Measurements from ENCODE around the gene EEF2. TPM values are rescaled to one million over a fixed set of nuclear protein-coding genes. Genes with fewer than 3 reads are reported as not detected.

The EEF2 gene
- 2,318 and 2,351 TPM in 2 replicates for total RNA-seq
- polyA plus RNA-seq, result 1,496 and 1,538 TPM in 2 replicates
- polyA plus RNA-seq (2011; cell fraction: cytosol; rRNA removed), result 1,233 and 1,709 TPM in 2 replicates
- 673 and 729 TPM in 2 replicates for polyA plus RNA-seq (2011; cell fraction: nucleus; rRNA removed)
- polyA plus RNA-seq (2012), result 2,769 and 3,429 TPM in 2 replicates
- polyA minus RNA-seq, result 1,311 and 1,583 TPM in 2 replicates
- polyA minus RNA-seq (2011; cell fraction: cytosol; rRNA and poly(A)+ RNA removed), result 1,714 TPM
- polyA minus RNA-seq (2011; cell fraction: nucleus; rRNA and poly(A)+ RNA removed), result 301 and 535 TPM in 2 replicates
- Bru-seq, nascent RNA, result percentile 96 among the genes with signal in this experiment
- percentile 100 among the genes with signal in this experiment for BruChase-seq, experiment 1, labeled RNA remaining after a 6-hour chase
- BruChase-seq, experiment 2, labeled RNA remaining after a 2-hour chase, result percentile 99 among the genes with signal in this experiment
- long read RNA-seq, transcript EEF2-201 (15 exons, 3,164 nt), result major isoform, 783 of 1,458 reads
- long read RNA-seq, partial matches to known transcripts, result 660 of 1,458 reads
- long read RNA-seq, other reads (novel, unspliced or antisense), result 15 of 1,458 reads

DNA sequence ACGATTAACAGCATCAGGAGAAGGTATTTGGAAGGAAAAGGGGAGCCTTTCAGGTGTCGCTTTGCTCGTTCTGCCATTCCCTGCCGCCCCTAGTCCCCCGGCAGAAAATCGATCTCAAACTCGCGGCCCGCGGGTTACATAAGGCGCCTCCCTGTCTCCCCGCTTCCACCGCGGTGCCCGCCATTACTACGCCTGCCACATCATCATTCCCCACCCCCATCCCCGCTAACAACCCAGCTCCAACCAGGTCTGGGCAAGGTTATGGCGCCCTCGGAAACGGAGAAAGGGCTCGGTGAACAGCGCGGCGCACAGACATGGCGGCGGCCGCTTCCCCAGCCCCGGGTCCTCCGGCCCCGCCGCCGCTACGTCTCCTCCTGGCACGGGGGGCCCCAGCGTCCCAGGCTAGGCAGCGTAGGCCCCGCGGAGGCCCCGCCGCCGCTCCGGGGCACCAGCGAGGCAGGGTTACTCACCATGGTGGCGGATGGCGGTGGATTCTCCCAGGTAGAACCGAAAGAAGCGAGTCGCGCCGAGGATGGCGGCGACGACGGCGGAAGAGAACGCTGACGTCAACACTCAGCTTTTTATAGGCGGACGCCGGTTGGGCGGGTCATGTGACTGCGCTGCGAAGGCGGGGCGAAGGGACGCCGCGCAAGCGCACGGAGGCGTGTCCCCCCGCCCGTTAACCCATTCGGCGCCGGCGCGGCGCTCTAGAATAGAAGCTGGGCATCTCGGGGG, at the start of gene EEF2:
TSS of gene EEF2 (minus strand) at position 556 of the 735 bp plus-strand sequence. CDS start at position 473, 83 bp downstream.
- no peaks in the 10 kb centered on the region for H3K9me1 ChIP-seq (replicated peaks; ENCODE audit: control insufficient read depth, extremely low read depth, insufficient read depth, low read length)
- CTCF ChIA-PET, result interaction anchor here (1.1 to 2.1 kb wide), 6 partner anchors 14 to 217 kb away, joined by 3 to 9 read pairs (median 6); partner anchors contain the start of genes DAPK3 and PIAS4
- peaks cover 52% of the 10 kb centered on the region for H3K79me2 ChIP-seq (ENCODE audit: control insufficient read depth, insufficient read depth, low read length)
- H3K27me3 ChIP-seq (ENCODE audit: control insufficient read depth in 2 of 2, insufficient read depth in 2 of 2, low read length in 2 of 2), result no peaks in the 10 kb centered on the region
- dilution Hi-C loops (cut with MboI; ENCODE audit: extremely low pct_ligation_motif_present, low sequenced_read_pairs), result no loop called here
- H3K4me3 ChIP-seq (replicated peaks in 1 of 3; ENCODE audit: insufficient read depth in 1 of 3, low read depth in 1 of 3, low read length in 3 of 3), result peak within 1 kb of the TSS; percentile 63 to 98 (median 97)
- H4K20me1 ChIP-seq (replicated peaks; ENCODE audit: control insufficient read depth, extremely low read depth, insufficient read depth, low read length), result no peaks in the 10 kb centered on the region
- H3K36me3 ChIP-seq (ENCODE audit: control insufficient read depth in 2 of 2, extremely low read depth in 1 of 2, insufficient read depth in 2 of 2, low read length in 2 of 2), result peaks cover 33 to 40% of the 10 kb centered on the region in 2 experiments
- peak within 1 kb of the TSS; percentile 86 for H3K4me2 ChIP-seq (ENCODE audit: insufficient read depth, low read length)
- peak within 1 kb of the TSS; percentile 66 for H2AFZ ChIP-seq (ENCODE audit: low read depth, low read length)
- peak within 1 kb of the TSS; percentile 90 for H3K27ac ChIP-seq (ENCODE audit: insufficient read depth, low read depth, low read length)
- H3K9ac ChIP-seq (replicated peaks; ENCODE audit: extremely low read depth, insufficient read depth, low read length), result peak within 1 kb of the TSS; percentile 99
- POLR2A ChIA-PET, result interaction anchor here (0.5 to 5.3 kb wide), 7 partner anchors 9 to 225 kb away, joined by 3 to 82 read pairs (median 3); partner anchors contain the start of genes DAPK3 and MRPL54
- intact Hi-C loops (cut with micrococcal nuclease), result loop anchor here (1.0 to 5.0 kb wide), 4 partner anchors 14 to 202 kb away; partner anchors contain the start of genes DAPK3, PIAS4 and ZBTB7A
- no peak for TF ChIP-seq EZH2 (IDR thresholded peaks at IDR 0.05; ENCODE audit: borderline replicate concordance, low read depth, low read length, severe bottlenecking)
- TF ChIP-seq POLR2A (IDR thresholded peaks at IDR 0.05; ENCODE audit: low read depth, low read length), result peak; percentile 99
- TF ChIP-seq, protein P1, sequence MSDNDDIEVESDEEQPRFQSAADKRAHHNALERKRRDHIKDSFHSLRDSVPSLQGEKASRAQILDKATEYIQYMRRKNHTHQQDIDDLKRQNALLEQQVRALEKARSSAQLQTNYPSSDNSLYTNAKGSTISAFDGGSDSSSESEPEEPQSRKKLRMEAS (IDR thresholded peaks at IDR 0.05; ENCODE audit: insufficient read depth, insufficient read length), result peak; percentile 90
- TF ChIP-seq JUN (IDR thresholded peaks at IDR 0.05; ENCODE audit: borderline replicate concordance, insufficient read depth, insufficient read length, low read depth), result peak; percentile 17
- TF ChIP-seq GATA2 (IDR thresholded peaks at IDR 0.05; ENCODE audit: insufficient read depth, insufficient read length, low read depth, low read length), result no peak
- TF ChIP-seq POLR2AphosphoS5 (IDR thresholded peaks at IDR 0.05; ENCODE audit: insufficient read depth, low read depth, low read length), result peak; percentile 100
- no peaks in the 10 kb centered on the region for H3K9me3 ChIP-seq (replicated peaks; ENCODE audit: control insufficient read depth, insufficient read depth, low read length)
- BruUV-seq (replicated peaks), result TSS peak; percentile 56
- H3K4me1 ChIP-seq (ENCODE audit: control insufficient read depth, extremely low read depth, insufficient read depth, low read length), result peaks cover 31% of the 10 kb centered on the region
- peak; percentile 86 for DNase-seq (ENCODE audit: low read depth, low spot score)
- peak; percentile 92 for FAIRE-seq
